ENCODE results near the gene ETFA.

ETFA gene

GRCh38 chr15:76209942-76210341 lies 101.3 kb downstream of the ETFA start:
- no peak for DNase-seq

- DNase-seq: no peak
Measured at GRCh38 chr15:76209523-76209922, 101.7 kb downstream of the ETFA start.

GRCh38 chr15:76208786-76209424 lies 102.4 kb downstream of the ETFA start:
- no peak for DNase-seq

GRCh38 chr15:76208084-76208785 lies 103.0 kb downstream of the ETFA start:
- DNase-seq: no peak

- DNase-seq: no peak
Measured at GRCh38 chr15:76206325-76206976, 104.8 kb downstream of the ETFA start.

- no peak for DNase-seq
Measured at GRCh38 chr15:76204916-76205460, 106.3 kb downstream of the ETFA start.

GRCh38 chr15:76204109-76204845 lies 107.0 kb downstream of the ETFA start:
- DNase-seq: no peak

- peak; percentile 1 for DNase-seq
Measured at GRCh38 chr15:76203346-76204108, 107.7 kb downstream of the ETFA start.

GRCh38 chr15:76201536-76202255 lies 109.6 kb downstream of the ETFA start:
- DNase-seq: peak; percentile 1

GRCh38 chr15:76200641-76201105 lies 110.6 kb downstream of the ETFA start:
- peak; percentile 1 for DNase-seq

GRCh38 chr15:76200083-76200465 lies 111.2 kb downstream of the ETFA start:
- peak; percentile 0 for DNase-seq

- DNase-seq: peak; percentile 1
Measured at GRCh38 chr15:76199106-76200082, 111.9 kb downstream of the ETFA start.

- DNase-seq: no peak
Measured at GRCh38 chr15:76198456-76199105, 112.7 kb downstream of the ETFA start.

- DNase-seq: peak; percentile 4
Measured at GRCh38 chr15:76197703-76198455, 113.4 kb downstream of the ETFA start.

- DNase-seq: no peak
Measured at GRCh38 chr15:76196269-76197231, 114.7 kb downstream of the ETFA start.

GRCh38 chr15:76195506-76196268 lies 115.6 kb downstream of the ETFA start:
- no peak for DNase-seq

- no peak for DNase-seq
Measured at GRCh38 chr15:76193934-76194333, 117.3 kb downstream of the ETFA start.

Measured in activated CD4-positive, alpha-beta T cell treated with anti-CD3 and anti-CD28 coated beads for 48 hours (primary cell).